HG03342 (cell line): ENCODE measurements around the gene FBXO42.
"Not testable (repeated sequence)": the region's sequence is repeated elsewhere in the genome, so short reads cannot be mapped to it uniquely, and the experiment has no call there.

Experiments
- ATAC-seq: cut with Tn5 transposase; IDR thresholded peaks from one replicate; pipeline ENCODE4 v1.9.1; 2021; ENCODE audit warnings: mild to moderate bottlenecking, moderate library complexity; ENCODE audit not compliant: unreplicated experiment

The FBXO42 gene

GRCh38 chr1:16266411-16267118 is 85.7 kb downstream of the FBXO42 start:
- no peak for ATAC-seq

- no peak for ATAC-seq
These were observed 90.2 kb downstream of the FBXO42 start for GRCh38 chr1:16262067-16262466.

GRCh38 chr1:16260814-16261213 is 91.5 kb downstream of the FBXO42 start:
- ATAC-seq, result no peak

- no peak for ATAC-seq
These were observed 93.6 kb downstream of the FBXO42 start for GRCh38 chr1:16258591-16259135.

GRCh38 chr1:16257968-16258367 is 94.3 kb downstream of the FBXO42 start:
- ATAC-seq, result no peak

GRCh38 chr1:16257556-16257955 is 94.7 kb downstream of the FBXO42 start:
- ATAC-seq, result not testable (repeated sequence)

GRCh38 chr1:16256478-16256877 is 95.8 kb downstream of the FBXO42 start:
- ATAC-seq, result no peak

- no peak for ATAC-seq
These were observed 97.9 kb downstream of the FBXO42 start for GRCh38 chr1:16254263-16254928.

GRCh38 chr1:16253332-16253922 is 98.9 kb downstream of the FBXO42 start:
- no peak for ATAC-seq

GRCh38 chr1:16252912-16253311 is 99.4 kb downstream of the FBXO42 start:
- ATAC-seq, result no peak

GRCh38 chr1:16251381-16251780 is 100.9 kb downstream of the FBXO42 start:
- no peak for ATAC-seq

- no peak for ATAC-seq
These were observed 101.6 kb downstream of the FBXO42 start for GRCh38 chr1:16250524-16251251.

GRCh38 chr1:16249596-16250241 is 102.6 kb downstream of the FBXO42 start:
- ATAC-seq, result peak; percentile 13

GRCh38 chr1:16248603-16249516 is 103.4 kb downstream of the FBXO42 start:
- peak; percentile 59 for ATAC-seq

- ATAC-seq, result no peak
These were observed 104.3 kb downstream of the FBXO42 start for GRCh38 chr1:16248007-16248436.

- no peak for ATAC-seq
These were observed 104.8 kb downstream of the FBXO42 start for GRCh38 chr1:16247441-16247840.

GRCh38 chr1:16246961-16247360 is 105.3 kb downstream of the FBXO42 start:
- ATAC-seq, result no peak

GRCh38 chr1:16246239-16246638 is 106.0 kb downstream of the FBXO42 start:
- ATAC-seq, result not testable (repeated sequence)

- no peak for ATAC-seq
These were observed 106.6 kb downstream of the FBXO42 start for GRCh38 chr1:16245476-16246196.
